ENCODE data around the gene RAB29. TPM values are rescaled to one million over a fixed set of nuclear protein-coding genes. Genes with fewer than 3 reads are reported as not detected.

The RAB29 gene
- total and polyA plus RNA-seq, 2 donors (not counting 3 experiments of a cell fraction or from before 2014, with no cell fraction given): 18.1 to 18.8 TPM

DNA sequence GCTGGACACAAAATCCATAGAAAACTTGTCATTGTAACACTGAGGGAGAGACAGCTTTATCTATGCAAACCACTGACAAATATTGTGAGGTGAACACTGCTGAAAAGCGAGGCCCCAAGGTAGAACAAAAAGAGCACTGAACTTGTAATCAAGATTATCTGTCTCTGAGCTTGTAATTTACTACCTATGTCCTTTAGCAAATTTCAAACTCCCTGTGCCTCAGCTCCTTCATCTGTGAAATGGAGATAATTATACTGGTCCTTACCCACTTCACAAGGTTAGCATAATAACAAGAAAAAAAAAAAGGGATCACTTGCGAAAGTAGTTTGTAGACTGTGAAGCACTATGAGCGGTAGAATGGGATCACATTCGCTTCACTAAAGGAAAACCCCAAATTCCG is 20.4 kb downstream of the RAB29 start:
- ChIA-PET POLR2A (no interaction called here), CTCF (interaction anchor here (1.3 to 1.8 kb wide), 4 partner anchors 11 to 223 kb away, joined by 3 to 9 read pairs (median 6); partner anchors contain the start of gene RAB29)
- BruUV-seq (replicated peaks): no TSS peak
- no peak for TF ChIP-seq FOS (IDR thresholded peaks at IDR 0.05; ENCODE audit: borderline replicate concordance, insufficient read depth, low read length)
- no peak for TF ChIP-seq POLR2A (IDR thresholded peaks at IDR 0.05; ENCODE audit: low read depth, low read length)
- TF ChIP-seq EZH2 (IDR thresholded peaks at IDR 0.05; ENCODE audit: borderline replicate concordance, low read depth, low read length, severe bottlenecking): no peak
- TF ChIP-seq, protein P1, sequence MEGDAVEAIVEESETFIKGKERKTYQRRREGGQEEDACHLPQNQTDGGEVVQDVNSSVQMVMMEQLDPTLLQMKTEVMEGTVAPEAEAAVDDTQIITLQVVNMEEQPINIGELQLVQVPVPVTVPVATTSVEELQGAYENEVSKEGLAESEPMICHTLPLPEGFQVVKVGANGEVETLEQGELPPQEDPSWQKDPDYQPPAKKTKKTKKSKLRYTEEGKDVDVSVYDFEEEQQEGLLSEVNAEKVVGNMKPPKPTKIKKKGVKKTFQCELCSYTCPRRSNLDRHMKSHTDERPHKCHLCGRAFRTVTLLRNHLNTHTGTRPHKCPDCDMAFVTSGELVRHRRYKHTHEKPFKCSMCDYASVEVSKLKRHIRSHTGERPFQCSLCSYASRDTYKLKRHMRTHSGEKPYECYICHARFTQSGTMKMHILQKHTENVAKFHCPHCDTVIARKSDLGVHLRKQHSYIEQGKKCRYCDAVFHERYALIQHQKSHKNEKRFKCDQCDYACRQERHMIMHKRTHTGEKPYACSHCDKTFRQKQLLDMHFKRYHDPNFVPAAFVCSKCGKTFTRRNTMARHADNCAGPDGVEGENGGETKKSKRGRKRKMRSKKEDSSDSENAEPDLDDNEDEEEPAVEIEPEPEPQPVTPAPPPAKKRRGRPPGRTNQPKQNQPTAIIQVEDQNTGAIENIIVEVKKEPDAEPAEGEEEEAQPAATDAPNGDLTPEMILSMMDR (IDR thresholded peaks at IDR 0.05; ENCODE audit: extremely low read depth in 1 of 2, insufficient read depth in 1 of 2, low read depth in 1 of 2, low read length in 2 of 2): no peak
- no peak for TF ChIP-seq POLR2AphosphoS5 (IDR thresholded peaks at IDR 0.05; ENCODE audit: insufficient read depth, low read depth, low read length)
- TF ChIP-seq, protein P2, sequence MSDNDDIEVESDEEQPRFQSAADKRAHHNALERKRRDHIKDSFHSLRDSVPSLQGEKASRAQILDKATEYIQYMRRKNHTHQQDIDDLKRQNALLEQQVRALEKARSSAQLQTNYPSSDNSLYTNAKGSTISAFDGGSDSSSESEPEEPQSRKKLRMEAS (IDR thresholded peaks at IDR 0.05; ENCODE audit: insufficient read depth, insufficient read length): no peak
- intact Hi-C loops (cut with micrococcal nuclease) (no loop called here), dilution Hi-C loops (cut with MboI; ENCODE audit: extremely low pct_ligation_motif_present, low sequenced_read_pairs) (no loop called here)
- H3K4me3 ChIP-seq (replicated peaks in 1 of 3; ENCODE audit: insufficient read depth in 1 of 3, low read depth in 1 of 3, low read length in 3 of 3): no peak overlapping the region
- no peak for FAIRE-seq
- no peaks in the 10 kb centered on the region for H4K20me1 ChIP-seq (replicated peaks; ENCODE audit: control insufficient read depth, extremely low read depth, insufficient read depth, low read length)
- H3K79me2 ChIP-seq (ENCODE audit: control insufficient read depth, insufficient read depth, low read length): no peaks in the 10 kb centered on the region
- H3K36me3 ChIP-seq (ENCODE audit: control insufficient read depth in 2 of 2, extremely low read depth in 1 of 2, insufficient read depth in 2 of 2, low read length in 2 of 2): no peaks in the 10 kb centered on the region
- no peak for DNase-seq (ENCODE audit: low read depth, low spot score)
- H3K9ac ChIP-seq (replicated peaks; ENCODE audit: extremely low read depth, insufficient read depth, low read length): no peak overlapping the region
- H3K4me2 ChIP-seq (ENCODE audit: insufficient read depth, low read length): no peak overlapping the region
- peaks cover 8 to 17% of the 10 kb centered on the region in 2 experiments for H3K27me3 ChIP-seq (ENCODE audit: control insufficient read depth in 2 of 2, insufficient read depth in 2 of 2, low read length in 2 of 2)
- no peaks in the 10 kb centered on the region for H3K9me3 ChIP-seq (replicated peaks; ENCODE audit: control insufficient read depth, insufficient read depth, low read length)
- H3K4me1 ChIP-seq (ENCODE audit: control insufficient read depth, extremely low read depth, insufficient read depth, low read length): peaks cover 4% of the 10 kb centered on the region
- H3K27ac ChIP-seq (ENCODE audit: insufficient read depth, low read depth, low read length): no peak overlapping the region
- H2AFZ ChIP-seq (ENCODE audit: low read depth, low read length): no peak overlapping the region
- no peaks in the 10 kb centered on the region for H3K9me1 ChIP-seq (replicated peaks; ENCODE audit: control insufficient read depth, extremely low read depth, insufficient read depth, low read length)

All from endothelial cell of umbilical vein (primary cell).